Activated naive CD4-positive, alpha-beta T cell treated with anti-CD3 and anti-CD28 coated beads, Interleukin-2, amount 50 U/mL, for 72 hours (primary cell): Measurements from ENCODE around the gene CCT8L2. TPM values are rescaled to one million over a fixed set of nuclear protein-coding genes. Genes with fewer than 3 reads are reported as not detected.

Experiments
- total RNA-seq, 2 donors: library from RNA; stranded (reverse); gene quantifications; one replicate each; pipeline ENCODE4 v1.2.3, GENCODE V29; 2022

CCT8L2 gene
- total RNA-seq, 2 donors from 2014 or later: not detected

Other genes with a start within 250 kb of the CCT8L2 start
- gene XKR3, start 232.6 kb upstream of the CCT8L2 start, total RNA-seq: under 1 TPM in 1 of 2 donors, not detected in 1; 0.14 TPM